Choroid plexus epithelial cell (primary cell): ENCODE data around the gene MBD3.

Experiments
- DNase-seq: peaks from one replicate; pipeline ENCODE4 v3.0.0-alpha.2; 2010; ENCODE audit warnings: low read depth
- H3K4me3 ChIP-seq: 2 replicates; pipeline ENCODE4 v1.5.1; 2011; ENCODE audit warnings: low read depth, mild to moderate bottlenecking, control low read depth, low read length, moderate library complexity
- TF ChIP-seq, protein P1 (sequence below): conservative IDR thresholded peaks from 2 replicates; pipeline ENCODE4 v1.5.1; 2011; ENCODE audit warnings: low read depth, mild to moderate bottlenecking, control low read depth, inconsistent platforms, low read length, moderate library complexity

MBD3 gene

DNA sequence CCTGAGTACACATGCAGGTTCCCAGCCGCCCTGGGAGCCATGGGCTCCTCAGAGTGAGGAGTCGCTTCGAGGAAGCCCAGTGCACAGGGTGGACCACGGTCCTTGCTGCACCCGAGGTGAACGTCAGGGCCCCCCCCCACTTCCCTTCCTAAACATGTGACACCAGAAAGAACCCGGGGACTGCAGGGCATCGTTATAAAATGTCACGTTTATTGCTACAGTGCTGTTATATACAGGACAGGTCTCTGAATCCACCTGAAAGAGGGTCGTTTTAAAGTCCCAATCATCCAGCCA, 16.4 kb upstream of the MBD3 start:
- no peak for DNase-seq

DNA sequence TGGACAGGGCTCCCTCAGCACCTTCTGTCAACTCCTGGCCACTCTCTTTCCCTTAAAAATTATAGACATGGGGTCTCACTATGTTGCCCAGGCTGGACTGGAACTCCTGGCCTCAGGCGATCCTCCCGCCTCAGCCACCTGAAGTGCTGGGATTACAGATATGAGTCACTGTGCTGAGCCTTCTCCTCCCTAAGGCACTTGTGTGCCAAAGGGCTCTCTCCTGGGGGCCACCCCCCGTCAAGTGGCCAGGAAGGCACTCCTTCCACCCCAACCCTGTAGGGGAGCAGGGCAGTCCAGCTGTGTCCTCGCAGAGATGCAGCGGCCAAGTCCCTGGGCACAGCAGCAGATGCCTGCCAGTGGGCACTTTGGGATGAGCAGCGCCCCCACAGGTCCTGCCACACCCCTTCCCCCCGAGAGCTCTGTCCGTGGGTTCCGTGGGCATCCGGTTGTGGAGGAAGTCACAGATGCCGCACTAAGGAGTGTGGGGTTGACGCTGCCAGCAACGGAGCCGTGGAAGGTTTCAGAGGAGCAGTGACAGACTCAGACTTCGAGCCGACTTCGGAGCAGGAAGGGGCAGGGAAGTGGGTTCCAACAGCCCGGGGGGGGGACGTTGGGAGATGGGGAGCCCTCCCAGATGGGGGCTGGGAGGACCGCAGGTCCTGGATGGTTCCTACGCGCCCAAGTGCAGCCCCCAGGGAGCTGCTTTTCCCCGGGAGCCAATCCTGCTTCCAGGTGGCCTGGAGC, 15.9 kb upstream of the MBD3 start:
- H3K4me3 ChIP-seq, result no peak overlapping the region
- TF ChIP-seq, protein P1, sequence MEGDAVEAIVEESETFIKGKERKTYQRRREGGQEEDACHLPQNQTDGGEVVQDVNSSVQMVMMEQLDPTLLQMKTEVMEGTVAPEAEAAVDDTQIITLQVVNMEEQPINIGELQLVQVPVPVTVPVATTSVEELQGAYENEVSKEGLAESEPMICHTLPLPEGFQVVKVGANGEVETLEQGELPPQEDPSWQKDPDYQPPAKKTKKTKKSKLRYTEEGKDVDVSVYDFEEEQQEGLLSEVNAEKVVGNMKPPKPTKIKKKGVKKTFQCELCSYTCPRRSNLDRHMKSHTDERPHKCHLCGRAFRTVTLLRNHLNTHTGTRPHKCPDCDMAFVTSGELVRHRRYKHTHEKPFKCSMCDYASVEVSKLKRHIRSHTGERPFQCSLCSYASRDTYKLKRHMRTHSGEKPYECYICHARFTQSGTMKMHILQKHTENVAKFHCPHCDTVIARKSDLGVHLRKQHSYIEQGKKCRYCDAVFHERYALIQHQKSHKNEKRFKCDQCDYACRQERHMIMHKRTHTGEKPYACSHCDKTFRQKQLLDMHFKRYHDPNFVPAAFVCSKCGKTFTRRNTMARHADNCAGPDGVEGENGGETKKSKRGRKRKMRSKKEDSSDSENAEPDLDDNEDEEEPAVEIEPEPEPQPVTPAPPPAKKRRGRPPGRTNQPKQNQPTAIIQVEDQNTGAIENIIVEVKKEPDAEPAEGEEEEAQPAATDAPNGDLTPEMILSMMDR, result no peak
- peak; percentile 20 for DNase-seq

More for the DNA sequence above, 16.4 kb upstream of the MBD3 start:
- H3K4me3 ChIP-seq, result no peak overlapping the region
- TF ChIP-seq, protein P1, result no peak

DNA sequence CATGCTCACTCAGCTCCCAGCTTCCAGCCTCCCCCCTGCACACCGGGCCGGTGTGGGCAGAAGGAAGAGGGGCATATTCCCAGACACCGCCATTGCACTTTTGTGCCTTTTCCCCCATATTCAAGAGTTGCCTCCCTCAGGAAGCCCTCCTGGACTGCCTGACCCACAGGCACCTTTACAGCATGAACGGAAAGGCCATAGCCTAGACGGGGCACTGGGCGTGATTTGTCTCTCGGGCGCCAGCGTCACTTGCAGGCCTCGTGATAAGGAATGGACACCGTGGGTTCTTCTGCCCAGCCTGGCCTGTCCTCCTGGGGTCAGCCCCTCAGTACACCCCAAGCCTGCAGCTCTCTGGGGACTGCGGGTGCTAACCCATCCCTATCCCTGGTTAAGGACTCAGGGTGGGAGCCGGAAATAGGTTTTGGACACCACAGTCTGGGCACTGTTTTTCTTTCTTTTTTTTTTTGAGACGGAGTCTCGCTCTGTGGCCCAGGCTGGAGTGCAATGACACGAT, 13.5 kb upstream of the MBD3 start:
- no peak for DNase-seq
- TF ChIP-seq, protein P1, result no peak
- H3K4me3 ChIP-seq, result peak overlapping the region; percentile 95

DNA sequence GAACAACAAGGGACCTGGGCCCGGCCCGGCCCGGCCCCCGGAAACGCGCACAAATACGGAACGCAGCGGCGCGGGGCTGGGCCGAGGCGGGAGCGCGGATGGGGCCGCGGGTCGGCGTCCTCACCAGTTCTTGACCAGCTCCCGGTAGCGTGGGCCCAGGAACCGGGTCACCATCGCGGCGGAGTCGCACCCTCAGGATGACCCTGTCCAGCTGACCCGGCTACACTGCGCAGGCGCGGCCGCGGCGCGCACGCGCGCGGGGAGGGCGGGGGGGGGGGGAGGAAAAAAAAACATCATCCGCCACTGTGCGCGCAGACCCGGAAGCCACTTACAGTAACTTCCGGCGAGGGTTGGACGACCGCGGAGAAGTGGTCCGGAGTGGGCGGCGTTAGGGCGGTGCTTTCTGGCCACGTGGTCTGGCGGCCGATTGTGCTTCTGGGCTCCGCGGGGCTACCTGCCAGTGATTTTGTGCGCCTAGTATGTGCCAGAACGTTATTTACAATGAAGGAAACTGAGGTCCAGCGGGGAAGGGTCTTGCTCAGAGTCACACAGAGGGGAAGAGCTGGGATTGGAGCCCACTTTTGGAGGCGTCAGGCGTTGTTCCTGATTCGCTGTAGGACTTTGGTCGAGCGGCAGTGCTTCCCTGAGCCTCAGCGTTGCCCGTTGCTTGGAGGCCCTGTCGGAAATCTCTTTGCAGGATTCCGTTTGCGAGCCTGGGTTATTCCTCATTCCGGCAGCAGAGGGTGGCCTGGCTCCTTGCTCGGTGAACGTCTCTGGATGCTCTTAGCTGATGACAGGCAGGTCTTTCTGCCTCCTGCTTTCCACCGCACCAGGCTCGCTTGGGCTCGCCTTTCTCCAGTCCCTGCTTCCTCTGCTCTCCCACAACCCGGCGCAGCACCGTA, 12.8 kb upstream of the MBD3 start, which contains the start of gene UQCR11:
Gene UQCR11 (minus strand): TSS at position 227 of the 902 bp plus-strand sequence. CDS start 53 bp downstream, at position 174.
- peak; percentile 98 for DNase-seq
- peak within 1 kb of the TSS; percentile 95 for H3K4me3 ChIP-seq
- TF ChIP-seq, protein P1, result peak; percentile 78

DNA sequence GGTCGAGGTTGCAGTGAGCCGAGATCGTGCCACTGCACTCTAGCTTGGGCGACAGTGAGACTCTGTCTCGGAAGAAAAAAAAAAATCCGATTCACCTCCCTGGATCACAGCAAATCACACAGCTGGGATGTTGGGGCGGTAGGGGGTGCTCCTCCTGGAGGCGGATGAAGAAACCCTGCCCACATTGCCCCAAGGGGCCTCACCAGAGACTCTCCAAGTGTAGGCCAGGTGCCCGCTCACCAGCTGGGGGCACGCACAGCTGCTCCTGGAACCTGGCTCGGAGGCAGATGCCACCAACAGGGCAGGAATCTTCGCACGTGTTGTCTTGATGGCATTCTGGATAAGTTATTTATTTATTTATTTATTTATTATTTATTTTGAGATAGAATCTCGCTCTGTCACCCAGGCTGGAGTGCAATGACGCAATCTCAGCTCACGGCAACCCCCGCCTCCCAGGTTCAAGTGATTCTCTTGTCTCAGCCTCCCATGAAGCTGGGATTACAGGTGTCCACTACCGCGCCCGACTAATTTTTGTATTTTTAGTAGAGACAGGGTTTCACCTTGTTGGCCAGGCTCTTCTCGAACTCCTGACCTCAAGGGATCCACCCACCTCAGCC, 9.5 kb upstream of the MBD3 start:
- H3K4me3 ChIP-seq, result no peak overlapping the region
- TF ChIP-seq, protein P1, result no peak
- DNase-seq, result no peak

DNA sequence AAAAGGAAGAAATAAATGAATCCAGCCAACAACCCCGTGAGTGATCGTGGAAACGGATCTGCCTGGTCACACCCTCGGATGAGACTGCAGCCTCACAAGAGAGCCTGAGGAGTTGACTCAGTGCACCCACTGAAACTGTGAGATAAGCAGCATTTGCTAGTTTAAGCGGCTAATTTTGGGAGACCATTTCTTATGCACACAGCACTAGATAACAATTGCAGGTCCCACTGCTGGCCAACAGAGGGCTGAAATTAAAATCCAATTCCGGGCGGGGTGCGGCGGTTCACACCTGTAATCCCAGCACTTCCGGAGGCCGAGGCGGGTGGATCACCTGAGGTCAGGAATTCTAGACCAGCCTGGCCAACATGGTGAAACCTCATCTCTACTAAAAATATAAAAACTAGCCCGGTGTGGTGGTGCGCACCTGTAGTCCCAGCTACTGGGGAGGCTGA, 9.0 kb upstream of the MBD3 start:
- no peak overlapping the region for H3K4me3 ChIP-seq
- DNase-seq, result peak; percentile 15
- TF ChIP-seq, protein P1, result peak; percentile 41
